Activated CD4-positive, alpha-beta T cell treated with anti-CD3 and anti-CD28 coated beads for 36 hours (primary cell): ENCODE results near the gene KBTBD12. TPM values are rescaled to one million over a fixed set of nuclear protein-coding genes. Genes with fewer than 3 reads are reported as not detected.

Experiments
- ATAC-seq: fragments of 200-7000 bp; cut with Tn5 transposase; one replicate; pipeline ENCODE4 v1.10.0; 2021; ENCODE audit warnings: mild to moderate bottlenecking, moderate library complexity
- CTCF ChIA-PET: fragments of 350-600 bp; sonication (Branson Sonifier 250); formaldehyde crosslinking; loops from one replicate; lab custom pipeline; 2021; ENCODE audit warnings: antibody characterized with exemption; lab: Charles Lee
- POLR2A ChIA-PET: fragments of 350-600 bp; sonication (Branson Sonifier 250); formaldehyde crosslinking; loops from one replicate; lab custom pipeline; 2021; ENCODE audit warnings: antibody characterized with exemption, inconsistent platforms; lab: Charles Lee
- DNase-seq: peaks from one replicate; pipeline ENCODE4 v3.0.0-alpha.2; 2020
- H3K27ac Mint-ChIP-seq: one replicate; pipeline ENCODE4 v1.8.0; 2021; ENCODE audit warnings: mixed read lengths
- H3K27me3 Mint-ChIP-seq: one replicate; pipeline ENCODE4 v1.8.0; 2021; ENCODE audit warnings: mixed read lengths
- H3K36me3 Mint-ChIP-seq: one replicate; pipeline ENCODE4 v1.8.0; 2021; ENCODE audit warnings: low read depth, mixed read lengths
- H3K4me1 Mint-ChIP-seq: one replicate; pipeline ENCODE4 v1.8.0; 2021; ENCODE audit warnings: mixed read lengths
- H3K4me3 Mint-ChIP-seq: one replicate; pipeline ENCODE4 v1.8.0; 2021; ENCODE audit warnings: mild to moderate bottlenecking, moderate library complexity, mixed read lengths
- H3K9me3 Mint-ChIP-seq: one replicate; pipeline ENCODE4 v1.8.0; 2021; ENCODE audit warnings: low read depth, mixed read lengths
- intact Hi-C, 2 experiments: fragments of 100-400 bp; cut with DNase I in 1 of 2; cut with micrococcal nuclease in 1 of 2; formaldehyde crosslinking; loops; one replicate each; pipeline versions ENCODE4 v1.14.2 to v1.15.1; 2022 to 2024; cut with DNase I, micrococcal nuclease
- total RNA-seq, 2 experiments: library from RNA; stranded (reverse); gene quantifications; one replicate each; pipeline ENCODE4 v1.2.3, GENCODE V29; 2021

KBTBD12 gene
- total RNA-seq, 2 experiments from 2014 or later, result not detected

GRCh38 chr3:127970966-127971592, 56.0 kb downstream of the KBTBD12 start:
- ChIA-PET CTCF (interaction anchor here (0.5 to 1.7 kb wide), 5 partner anchors 320 to 1858 kb away, joined by 3 to 4 read pairs (median 3); no protein-coding TSS in a partner anchor), POLR2A (no interaction called here)
- Mint-ChIP-seq H3K4me1 (no peaks in the 10 kb centered on the region), H3K4me3 (no peak overlapping the region), H3K27ac (no peak overlapping the region), H3K27me3 (peaks cover 14% of the 10 kb centered on the region), H3K9me3 (no peaks in the 10 kb centered on the region), H3K36me3 (no peaks in the 10 kb centered on the region)
- intact Hi-C loops, result loop anchor here (1.0 to 5.0 kb wide), 3 partner anchors 274 to 396 kb away; no protein-coding TSS in a partner anchor
- ATAC-seq (peak; percentile 53), DNase-seq (peak; percentile 28)

GRCh38 chr3:127974226-127974625, 59.2 kb downstream of the KBTBD12 start:
- Mint-ChIP-seq H3K27me3 (peaks cover 15% of the 10 kb centered on the region), H3K27ac (no peak overlapping the region), H3K36me3 (no peaks in the 10 kb centered on the region), H3K4me1 (no peaks in the 10 kb centered on the region), H3K9me3 (no peaks in the 10 kb centered on the region), H3K4me3 (no peak overlapping the region)
- intact Hi-C loops, result loop anchor here in 1 of 2 experiments (5.0 kb wide), 1 partner anchor 277 kb away; no protein-coding TSS in a partner anchor
- CTCF ChIA-PET, result interaction anchor here (0.6 kb wide), 1 partner anchor 223 kb away, joined by 3 read pairs; no protein-coding TSS in a partner anchor
- ATAC-seq (no peak), DNase-seq (no peak)
- POLR2A ChIA-PET, result no interaction called here

- no peaks in the 10 kb centered on the region for H3K36me3 Mint-ChIP-seq
- no peaks in the 10 kb centered on the region for H3K4me1 Mint-ChIP-seq
- H3K4me3 Mint-ChIP-seq, result no peak overlapping the region
- ATAC-seq (no peak), DNase-seq (no peak)
- H3K27ac Mint-ChIP-seq, result no peak overlapping the region
- H3K27me3 Mint-ChIP-seq, result peaks cover 15% of the 10 kb centered on the region
- H3K9me3 Mint-ChIP-seq, result no peaks in the 10 kb centered on the region
- CTCF ChIA-PET, result interaction anchor here (0.6 kb wide), 1 partner anchor 61 kb away, joined by 4 read pairs; no protein-coding TSS in a partner anchor
- intact Hi-C loops, result no loop called here
- POLR2A ChIA-PET, result no interaction called here
Observed at GRCh38 chr3:127975153-127976029, 60.4 kb downstream of the KBTBD12 start.

- H3K36me3 Mint-ChIP-seq, result no peaks in the 10 kb centered on the region
- H3K27me3 Mint-ChIP-seq, result peaks cover 13% of the 10 kb centered on the region
- intact Hi-C loops, result no loop called here
- CTCF ChIA-PET, result no interaction called here
- H3K27ac Mint-ChIP-seq, result no peak overlapping the region
- H3K4me3 Mint-ChIP-seq, result no peak overlapping the region
- POLR2A ChIA-PET, result no interaction called here
- ATAC-seq, result no peak
- H3K4me1 Mint-ChIP-seq, result no peaks in the 10 kb centered on the region
- no peak for DNase-seq
- no peaks in the 10 kb centered on the region for H3K9me3 Mint-ChIP-seq
Observed at GRCh38 chr3:127978636-127979035, 63.6 kb downstream of the KBTBD12 start.

DNA sequence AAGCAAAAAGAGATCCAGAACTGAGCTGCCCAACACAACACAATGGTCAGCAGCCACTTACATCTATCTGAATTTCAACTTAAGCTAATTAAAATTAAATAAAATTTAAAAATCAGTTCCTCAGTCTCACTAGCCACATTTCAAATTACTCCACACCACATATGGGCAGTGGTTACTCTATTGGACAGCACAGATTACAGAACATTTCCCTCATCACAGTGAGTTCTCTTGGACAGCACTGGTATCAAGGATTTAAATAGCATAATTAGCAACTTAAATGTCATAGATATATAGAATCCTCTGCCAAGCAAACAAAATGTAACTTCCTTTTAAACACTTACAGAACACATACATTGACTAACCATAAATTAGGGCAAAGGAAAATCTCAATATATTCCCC, 64.4 kb downstream of the KBTBD12 start:
- Mint-ChIP-seq H3K4me1 (no peaks in the 10 kb centered on the region), H3K36me3 (no peaks in the 10 kb centered on the region), H3K9me3 (no peaks in the 10 kb centered on the region), H3K4me3 (no peak overlapping the region), H3K27me3 (peaks cover 13% of the 10 kb centered on the region), H3K27ac (no peak overlapping the region)
- no peak for ATAC-seq
- no peak for DNase-seq
- intact Hi-C loops, result no loop called here
- POLR2A ChIA-PET, result no interaction called here
- CTCF ChIA-PET, result interaction anchor here (0.7 kb wide), 1 partner anchor 30 kb away, joined by 3 read pairs; no protein-coding TSS in a partner anchor

- no peak overlapping the region for H3K27ac Mint-ChIP-seq
- H3K4me3 Mint-ChIP-seq, result no peak overlapping the region
- ChIA-PET POLR2A (no interaction called here), CTCF (no interaction called here)
- DNase-seq, result no peak
- no peaks in the 10 kb centered on the region for H3K36me3 Mint-ChIP-seq
- intact Hi-C loops, result no loop called here
- ATAC-seq, result no peak
- no peaks in the 10 kb centered on the region for H3K9me3 Mint-ChIP-seq
- H3K4me1 Mint-ChIP-seq, result no peaks in the 10 kb centered on the region
- peaks cover 12% of the 10 kb centered on the region for H3K27me3 Mint-ChIP-seq
Observed at GRCh38 chr3:127981097-127981496, 66.1 kb downstream of the KBTBD12 start.

DNA sequence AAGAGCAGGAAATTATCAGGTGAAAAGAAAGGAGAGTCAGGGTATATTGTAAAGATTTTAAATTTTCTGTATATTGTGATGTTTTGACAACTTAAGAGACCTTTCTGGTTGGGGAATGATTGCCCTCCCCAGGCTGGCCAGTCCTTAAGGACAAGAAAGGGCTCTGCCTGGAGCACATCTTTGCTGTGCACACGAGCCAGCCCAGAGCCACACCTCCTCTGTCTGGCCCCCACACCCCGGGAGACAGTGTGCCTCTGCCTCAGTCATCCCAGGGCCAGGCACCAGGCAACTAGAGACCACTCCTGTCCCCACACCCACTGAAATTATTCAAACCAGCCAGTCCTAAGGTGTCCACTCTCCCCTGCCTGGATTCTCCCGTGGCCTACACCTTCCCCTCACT, 67.1 kb downstream of the KBTBD12 start:
- Mint-ChIP-seq H3K36me3 (no peaks in the 10 kb centered on the region), H3K4me1 (no peaks in the 10 kb centered on the region), H3K27ac (no peak overlapping the region), H3K9me3 (no peaks in the 10 kb centered on the region), H3K27me3 (peaks cover 3% of the 10 kb centered on the region), H3K4me3 (no peak overlapping the region)
- DNase-seq, result no peak
- CTCF ChIA-PET, result interaction anchor here (0.7 kb wide), 1 partner anchor 310 kb away, joined by 4 read pairs; no protein-coding TSS in a partner anchor
- ATAC-seq, result no peak
- POLR2A ChIA-PET, result interaction anchor here (0.6 kb wide), 1 partner anchor 27 kb away, joined by 6 read pairs; no protein-coding TSS in a partner anchor
- intact Hi-C loops, result no loop called here

DNA sequence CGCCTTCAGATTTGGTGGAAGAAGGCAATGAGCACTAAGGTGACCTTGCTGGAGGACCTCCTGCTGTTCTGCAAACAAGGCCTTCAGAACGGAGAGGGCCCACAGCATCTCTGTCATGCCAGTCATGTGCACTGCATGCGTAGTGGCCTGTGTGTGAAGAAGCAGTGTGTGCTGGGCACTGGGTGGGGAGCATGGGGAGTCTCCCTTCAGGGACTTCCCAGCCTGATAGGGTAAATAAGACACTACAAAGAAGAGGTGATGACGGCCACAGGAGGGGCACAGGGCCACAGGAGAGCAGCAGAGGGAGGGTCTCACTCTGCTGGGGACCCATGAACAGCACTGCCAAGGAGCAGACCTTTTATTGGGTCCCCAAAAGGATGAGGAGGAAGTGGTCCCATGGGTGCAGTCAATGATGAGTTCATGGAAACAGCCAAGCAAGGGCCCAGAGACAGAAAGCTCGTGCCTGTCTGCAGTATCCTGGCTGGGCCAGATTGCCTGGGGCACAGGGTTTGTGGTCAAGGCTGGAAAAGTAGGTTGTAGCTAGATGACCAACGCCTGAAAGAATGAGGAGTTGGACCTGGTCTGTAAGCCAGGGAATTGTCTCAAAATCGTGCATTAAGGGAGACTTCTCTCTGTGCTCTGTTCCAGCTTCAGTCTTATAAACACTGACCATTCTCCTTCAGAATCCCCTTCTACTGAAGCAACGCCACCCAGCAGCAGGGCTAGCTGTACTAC, 69.4 kb downstream of the KBTBD12 start:
- Mint-ChIP-seq H3K9me3 (no peaks in the 10 kb centered on the region), H3K36me3 (no peaks in the 10 kb centered on the region), H3K27me3 (no peaks in the 10 kb centered on the region), H3K27ac (no peak overlapping the region), H3K4me1 (no peaks in the 10 kb centered on the region), H3K4me3 (no peak overlapping the region)
- ChIA-PET POLR2A (no interaction called here), CTCF (no interaction called here)
- intact Hi-C loops, result no loop called here
- ATAC-seq (no peak), DNase-seq (no peak)

- H3K4me1 Mint-ChIP-seq, result no peaks in the 10 kb centered on the region
- no peak overlapping the region for H3K27ac Mint-ChIP-seq
- H3K4me3 Mint-ChIP-seq, result no peak overlapping the region
- DNase-seq (no peak), ATAC-seq (no peak)
- H3K9me3 Mint-ChIP-seq, result no peaks in the 10 kb centered on the region
- ChIA-PET CTCF (no interaction called here), POLR2A (no interaction called here)
- intact Hi-C loops, result no loop called here
- H3K27me3 Mint-ChIP-seq, result no peaks in the 10 kb centered on the region
- H3K36me3 Mint-ChIP-seq, result no peaks in the 10 kb centered on the region
Observed at GRCh38 chr3:127985216-127985615, 70.2 kb downstream of the KBTBD12 start.

DNA sequence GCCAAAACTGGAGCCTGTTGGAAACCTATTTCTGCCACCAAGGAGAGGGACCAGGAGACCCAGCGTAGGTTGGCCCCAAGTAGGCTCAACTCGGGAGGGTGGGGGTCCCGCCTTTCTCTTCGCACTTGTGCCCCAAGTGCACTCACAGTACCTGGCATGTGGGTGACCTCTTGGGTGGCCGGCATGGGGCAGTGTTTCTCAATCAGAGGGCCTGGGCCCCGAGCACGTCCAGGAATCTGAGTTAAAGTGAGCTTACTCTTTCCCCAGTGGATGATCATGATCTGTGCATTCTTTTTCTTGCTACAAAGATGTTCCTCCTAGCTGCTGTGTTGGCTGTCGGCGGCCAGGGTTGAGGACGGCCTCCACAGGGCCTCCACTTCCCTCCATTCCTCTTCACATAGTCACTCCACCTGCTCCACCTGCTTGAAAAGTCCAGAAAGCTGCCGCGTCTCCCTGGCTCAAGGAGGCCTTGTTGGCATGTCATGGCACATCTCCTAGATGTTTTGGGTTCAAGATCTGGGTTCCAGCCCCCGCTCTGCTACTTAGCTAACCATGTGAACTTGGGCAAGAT, 70.7 kb downstream of the KBTBD12 start:
- Mint-ChIP-seq H3K4me1 (no peaks in the 10 kb centered on the region), H3K27ac (no peak overlapping the region), H3K9me3 (no peaks in the 10 kb centered on the region), H3K4me3 (no peak overlapping the region), H3K27me3 (no peaks in the 10 kb centered on the region), H3K36me3 (no peaks in the 10 kb centered on the region)
- ATAC-seq, result no peak
- intact Hi-C loops, result no loop called here
- ChIA-PET CTCF (no interaction called here), POLR2A (no interaction called here)
- no peak for DNase-seq

DNA sequence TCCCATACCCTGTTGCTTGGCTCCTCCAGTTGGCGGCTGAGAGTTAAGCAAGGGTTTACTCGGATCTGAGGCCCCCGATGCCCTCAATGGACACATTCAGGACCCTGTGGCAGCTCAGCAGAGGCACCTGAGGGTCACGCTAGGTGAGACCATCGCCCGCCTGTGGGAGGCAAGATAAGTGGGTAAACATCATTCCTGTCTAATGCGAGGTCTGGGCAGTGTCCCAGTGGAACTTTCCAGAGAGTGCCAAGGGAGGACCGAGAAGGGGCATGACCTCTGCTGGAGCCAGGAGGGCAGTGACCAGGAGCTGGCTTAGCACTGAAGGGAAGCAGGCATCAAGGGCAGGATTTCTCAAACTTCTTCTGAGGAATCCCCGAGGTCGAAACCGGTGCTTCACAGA, 71.8 kb downstream of the KBTBD12 start:
- ATAC-seq (no peak), DNase-seq (no peak)
- no peaks in the 10 kb centered on the region for H3K27me3 Mint-ChIP-seq
- H3K36me3 Mint-ChIP-seq, result no peaks in the 10 kb centered on the region
- no peak overlapping the region for H3K27ac Mint-ChIP-seq
- no peaks in the 10 kb centered on the region for H3K9me3 Mint-ChIP-seq
- no peak overlapping the region for H3K4me3 Mint-ChIP-seq
- ChIA-PET POLR2A (no interaction called here), CTCF (no interaction called here)
- no peaks in the 10 kb centered on the region for H3K4me1 Mint-ChIP-seq
- intact Hi-C loops, result no loop called here
